Measurements from ENCODE around the gene HOXA7.

The HOXA7 gene

DNA sequence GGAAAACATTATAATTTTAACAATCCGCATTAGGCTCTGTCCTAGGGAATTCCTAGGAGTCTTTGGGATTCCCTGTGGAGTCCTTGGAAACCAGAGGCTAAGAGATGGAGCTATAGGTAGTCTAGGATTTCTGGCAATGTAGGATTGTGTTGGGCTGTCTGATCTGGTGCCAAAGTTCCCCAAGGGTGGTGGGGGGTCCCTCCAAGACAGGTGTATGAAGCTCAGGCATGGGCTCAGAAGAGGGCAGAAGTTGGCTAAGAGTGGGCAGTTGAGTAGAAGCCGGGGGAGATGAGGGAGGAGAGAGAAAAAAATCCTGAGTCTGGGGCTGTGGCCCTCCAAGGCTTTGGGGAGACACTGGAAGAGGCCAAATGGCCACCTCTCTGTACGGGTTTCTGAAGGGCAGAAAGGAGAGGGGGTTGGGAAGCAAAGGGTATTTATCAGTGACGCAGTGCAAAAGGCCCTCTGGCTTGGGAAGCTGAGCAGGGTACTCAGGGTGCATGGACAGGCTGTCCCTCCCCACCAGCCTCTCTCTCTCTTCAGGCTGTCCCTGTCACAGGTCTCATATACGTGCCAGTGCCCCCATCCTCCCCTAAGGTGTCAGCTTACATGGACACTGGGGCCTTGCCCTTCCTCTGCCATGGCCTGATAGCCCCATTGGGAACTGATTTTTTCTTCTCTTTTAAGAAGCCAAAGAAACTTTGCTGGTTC, 9.8 kb downstream of the HOXA7 start:
- no peak for DNase-seq

DNA sequence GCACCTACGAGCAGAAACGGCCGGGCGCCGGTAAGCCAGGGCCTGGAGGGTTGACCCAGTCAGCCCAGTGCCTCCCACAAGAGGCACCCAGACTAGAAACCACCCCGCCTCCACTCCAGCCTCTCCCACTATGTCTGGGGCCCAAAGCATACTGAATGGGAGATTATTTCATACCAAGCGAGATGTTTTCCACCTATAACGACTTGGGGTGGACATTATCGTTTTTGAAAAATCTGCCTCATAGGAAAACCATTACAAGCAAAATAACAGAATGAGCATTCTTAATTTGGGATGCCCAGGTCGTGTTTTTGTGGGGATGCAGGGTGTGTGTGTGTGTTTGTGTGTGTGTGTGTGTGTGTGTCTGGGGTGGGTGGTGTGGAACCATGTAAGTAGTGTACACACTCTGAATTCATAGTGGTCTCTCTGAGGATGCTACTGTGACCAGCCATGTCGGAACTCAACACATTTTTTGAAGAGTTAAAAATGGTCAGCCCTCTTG, 10.5 kb downstream of the HOXA7 start:
- DNase-seq: no peak

DNA sequence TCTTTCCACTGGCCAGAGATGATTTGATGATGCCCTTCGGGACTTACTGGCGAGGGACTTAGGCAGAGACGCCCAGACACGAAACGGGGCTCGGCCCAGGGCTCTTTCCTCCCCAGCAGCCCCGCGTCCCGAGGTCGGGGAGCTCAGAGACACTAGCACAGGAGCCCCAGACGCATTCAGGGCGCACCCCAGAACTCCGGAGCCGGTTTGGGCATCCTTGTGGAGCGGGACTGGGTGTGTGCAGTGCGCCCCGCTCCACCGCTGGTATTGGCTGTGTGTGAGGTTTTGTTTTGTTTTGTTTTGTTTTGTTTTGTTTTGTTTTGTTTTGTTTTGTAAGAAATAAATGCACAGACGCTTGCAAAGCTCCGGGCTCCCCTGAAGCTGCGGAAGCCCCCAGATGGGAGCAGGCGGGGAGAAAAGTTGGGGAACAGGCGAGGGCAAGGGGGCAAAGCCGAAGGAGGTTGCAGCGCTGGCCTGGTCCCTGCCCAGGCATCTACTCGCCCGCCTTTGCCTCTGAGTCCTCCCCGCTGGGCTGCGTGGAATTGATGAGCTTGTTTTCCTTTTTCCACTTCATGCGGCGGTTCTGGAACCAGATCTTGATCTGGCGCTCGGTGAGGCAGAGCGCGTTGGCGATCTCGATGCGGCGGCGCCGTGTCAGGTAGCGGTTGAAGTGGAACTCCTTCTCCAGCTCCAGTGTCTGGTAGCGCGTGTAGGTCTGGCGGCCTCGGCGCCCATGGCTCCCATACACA, 11.1 kb downstream of the HOXA7 start:
- DNase-seq: no peak

DNA sequence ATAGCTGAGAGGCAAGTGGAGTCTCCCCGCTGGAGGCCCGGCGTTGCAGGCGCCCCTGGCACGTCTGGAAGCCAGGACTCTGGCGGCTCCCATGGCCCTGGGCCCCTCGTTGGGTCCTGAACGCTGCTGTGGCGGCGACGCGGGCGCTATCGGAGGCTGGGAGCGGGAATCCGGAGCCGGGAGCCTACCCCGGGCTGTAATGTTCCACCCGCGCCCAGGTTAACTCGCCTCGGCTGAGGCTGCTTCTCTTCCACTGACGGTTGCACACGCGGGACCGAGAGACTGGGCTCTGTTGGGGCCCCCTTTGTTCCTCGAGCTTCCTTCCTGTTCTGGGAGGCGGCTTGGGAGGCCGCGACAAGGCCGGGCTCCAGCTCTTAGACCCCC, 11.7 kb downstream of the HOXA7 start:
- DNase-seq: no peak

DNA sequence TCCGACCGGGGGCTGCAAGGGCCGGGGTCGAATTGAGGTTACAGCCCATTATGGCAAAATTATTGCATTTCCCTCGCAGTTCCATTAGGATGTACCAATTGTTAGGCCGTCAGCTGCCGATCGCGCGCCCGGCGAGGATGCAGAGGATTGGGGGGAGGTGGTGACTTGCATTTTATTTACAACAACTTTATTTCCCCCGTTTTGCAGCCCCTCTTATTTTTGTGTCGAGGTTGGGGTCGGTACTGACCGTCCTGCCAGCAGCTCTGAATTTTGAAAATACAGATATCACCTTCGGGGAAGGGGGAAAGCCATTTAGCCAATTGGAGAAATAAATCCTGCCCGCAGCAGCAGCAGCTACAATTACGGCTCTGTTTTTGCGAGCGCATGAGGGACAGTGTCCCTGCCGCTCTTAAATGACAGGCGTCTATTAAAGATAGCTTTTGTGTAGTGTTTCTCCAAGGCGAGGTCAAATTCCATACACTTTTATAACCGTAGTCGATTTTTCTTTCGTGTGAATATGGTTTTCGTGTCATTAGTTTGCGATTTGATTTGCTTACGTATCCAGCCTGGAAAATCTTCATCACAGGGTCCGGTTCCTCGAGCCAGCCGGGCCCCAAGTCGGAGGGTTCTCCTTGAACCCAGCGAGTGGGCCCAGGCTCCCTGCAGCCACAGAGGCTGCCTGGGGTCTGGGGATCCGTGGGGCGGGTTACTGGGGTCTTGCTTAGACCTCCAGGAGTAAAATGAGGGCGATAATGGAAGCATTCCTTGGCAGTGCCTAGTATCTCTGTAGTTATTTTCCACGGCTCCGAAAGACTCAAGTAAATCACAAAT, 12.3 kb downstream of the HOXA7 start:
- no peak for DNase-seq

DNA sequence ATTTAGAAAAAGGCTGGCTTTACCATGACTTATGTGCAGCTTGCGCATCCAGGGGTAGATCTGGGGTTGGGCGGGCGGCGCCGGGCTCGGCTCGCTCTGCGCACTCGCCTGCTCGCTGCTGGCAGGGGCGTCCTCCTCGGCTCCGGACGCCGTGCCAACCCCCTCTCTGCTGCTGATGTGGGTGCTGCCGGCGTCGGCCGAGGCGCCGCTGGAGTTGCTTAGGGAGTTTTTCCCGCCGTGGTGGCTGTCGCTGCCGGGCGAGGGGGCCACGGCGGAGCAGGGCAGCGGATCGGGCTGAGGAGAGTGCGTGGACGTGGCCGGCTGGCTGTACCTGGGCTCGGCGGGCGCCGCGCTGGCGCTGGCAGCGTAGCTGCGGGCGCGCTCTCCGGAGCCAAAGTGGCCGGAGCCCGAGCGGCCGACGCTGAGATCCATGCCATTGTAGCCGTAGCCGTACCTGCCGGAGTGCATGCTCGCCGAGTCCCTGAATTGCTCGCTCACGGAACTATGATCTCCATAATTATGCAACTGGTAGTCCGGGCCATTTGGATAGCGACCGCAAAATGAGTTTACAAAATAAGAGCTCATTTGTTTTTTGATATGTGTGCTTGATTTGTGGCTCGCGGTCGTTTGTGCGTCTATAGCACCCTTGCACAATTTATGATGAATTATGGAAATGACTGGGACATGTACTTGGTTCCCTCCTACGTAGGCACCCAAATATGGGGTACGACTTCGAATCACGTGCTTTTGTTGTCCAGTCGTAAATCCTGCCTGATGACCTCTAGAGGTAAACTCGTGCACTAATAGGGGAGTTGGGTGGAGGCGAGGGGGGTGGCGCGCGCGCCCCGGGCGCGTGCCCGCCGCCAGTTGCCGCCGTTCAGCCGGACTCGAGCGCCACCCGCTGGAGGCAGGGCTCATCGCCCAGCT, 13.2 kb downstream of the HOXA7 start, which contains the start of gene HOXA5:
HOXA5 (minus strand) TSS at position 659 of the 927 bp plus-strand sequence; CDS start at position 585, 74 bp downstream.
- DNase-seq: no peak

DNA sequence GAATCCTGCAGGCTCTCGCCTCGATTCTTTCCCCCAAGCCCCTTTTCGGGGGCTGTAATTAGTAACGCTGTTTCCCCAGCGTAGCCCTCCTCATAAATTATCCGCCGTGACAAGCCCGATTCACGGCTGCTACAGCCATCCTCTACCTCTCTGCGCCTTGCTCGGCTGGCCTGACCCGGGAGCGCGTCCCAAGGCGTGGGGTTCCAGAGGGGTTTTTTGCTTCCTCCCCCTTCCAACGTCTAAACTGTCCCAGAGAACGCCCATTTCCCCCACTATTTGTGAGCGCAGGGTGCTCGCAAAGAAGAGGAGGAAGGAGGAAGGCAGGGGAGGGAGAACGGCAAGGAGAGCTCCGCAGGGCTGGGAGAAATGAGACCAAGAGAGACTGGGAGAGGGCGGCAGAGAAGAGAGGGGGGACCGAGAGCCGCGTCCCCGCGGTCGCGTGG, 13.9 kb downstream of the HOXA7 start:
- DNase-seq: no peak

DNA sequence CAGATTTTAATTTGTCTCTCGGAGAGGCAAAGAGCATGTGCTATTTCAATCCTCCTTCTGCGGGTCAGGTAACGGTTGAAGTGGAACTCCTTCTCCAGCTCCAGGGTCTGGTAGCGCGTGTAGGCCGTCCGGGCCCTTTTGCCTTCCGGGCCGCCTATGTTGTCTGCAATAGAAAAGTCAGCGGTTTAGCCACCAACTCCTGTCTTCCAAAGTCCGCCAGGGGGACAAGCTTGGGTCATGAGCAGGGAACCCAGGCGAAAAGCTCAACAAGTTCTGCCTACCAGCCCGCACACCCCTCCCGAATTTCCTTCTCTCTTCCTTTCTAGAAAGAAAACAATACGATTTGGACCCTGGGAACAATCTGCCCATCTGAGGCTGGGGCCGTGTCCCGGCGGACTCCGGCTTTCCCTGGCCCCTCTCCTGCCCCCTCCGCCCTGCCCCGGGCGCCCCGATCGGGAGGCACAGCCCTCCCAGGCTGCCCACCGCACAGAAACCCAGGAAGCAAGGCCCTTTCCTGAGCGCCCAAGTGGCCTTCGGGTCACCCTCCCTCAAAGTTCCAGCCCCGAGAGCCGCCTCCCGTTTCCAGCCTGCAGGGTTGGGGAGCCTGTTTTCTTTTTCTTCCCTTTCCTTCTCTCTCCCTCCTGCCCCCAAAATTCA, 14.4 kb downstream of the HOXA7 start:
- DNase-seq: no peak

DNA sequence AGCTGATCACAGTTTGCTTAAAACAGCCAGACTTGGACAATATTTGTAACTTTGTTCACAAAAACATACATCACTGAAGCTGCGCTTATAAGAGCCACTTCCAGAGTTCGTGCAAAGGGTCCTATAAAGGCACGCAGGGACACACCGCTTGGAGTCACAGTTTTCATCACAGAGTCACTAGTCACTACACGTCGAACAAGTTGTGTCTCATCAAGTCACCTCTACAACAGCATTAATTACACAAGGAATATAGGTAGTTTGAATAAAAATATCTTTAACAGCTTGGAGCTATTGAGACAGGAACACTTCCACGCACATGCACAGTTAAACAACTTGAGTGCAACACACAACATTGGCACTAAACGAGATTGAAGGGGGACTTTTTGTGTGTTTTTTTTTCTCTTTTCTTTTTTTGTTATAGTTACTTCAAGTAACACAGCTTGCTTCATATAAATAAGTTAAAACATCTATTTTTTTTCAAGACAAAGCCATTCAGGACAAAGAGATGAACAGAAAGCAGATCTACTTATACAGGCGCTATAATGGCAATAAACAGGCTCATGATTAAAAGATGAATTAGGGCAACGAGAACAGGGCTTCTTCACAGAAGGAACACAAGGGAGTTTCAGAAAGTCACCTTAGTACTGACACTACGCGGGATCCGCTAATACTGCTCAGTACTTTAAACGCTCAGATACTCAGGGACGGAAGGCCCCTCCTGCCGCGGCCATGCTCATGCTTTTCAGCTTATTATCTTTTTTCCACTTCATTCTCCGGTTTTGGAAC, 15.1 kb downstream of the HOXA7 start:
- no peak for DNase-seq

DNA sequence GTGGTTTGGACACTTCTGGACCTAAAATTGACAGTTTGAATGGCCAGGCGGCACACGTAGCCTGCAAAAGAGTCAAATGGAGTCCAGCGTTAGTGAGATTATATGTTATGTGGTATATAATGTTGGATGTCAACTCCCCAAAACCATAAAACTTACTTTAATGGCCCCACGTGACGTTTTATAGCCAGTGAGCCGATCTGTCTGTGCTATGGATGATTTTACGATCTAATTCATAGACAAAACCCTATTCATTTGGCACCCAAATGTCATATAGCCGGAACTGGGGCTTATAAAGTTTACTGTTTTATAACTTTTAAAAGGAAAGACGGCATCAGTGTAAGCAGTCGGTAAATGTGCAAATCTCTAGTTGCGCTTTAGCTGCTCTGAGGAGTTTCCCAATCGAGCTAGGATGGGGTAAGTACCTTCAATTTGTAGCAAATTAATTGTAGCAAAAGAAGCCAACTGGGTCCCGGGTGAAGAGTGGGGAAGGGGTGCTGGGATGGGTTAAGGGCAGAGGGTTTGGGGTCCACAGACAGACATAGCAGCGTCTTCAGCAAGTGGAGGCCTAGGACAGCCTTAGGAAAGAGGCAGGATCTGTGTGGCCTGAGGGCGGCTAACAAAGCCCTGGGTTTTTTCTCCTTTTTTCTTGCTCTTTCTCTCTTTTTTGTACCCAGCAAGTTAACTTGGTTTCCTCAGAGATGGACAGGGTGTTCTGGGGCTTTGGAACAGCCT, 16.2 kb downstream of the HOXA7 start:
- DNase-seq: no peak

DNA sequence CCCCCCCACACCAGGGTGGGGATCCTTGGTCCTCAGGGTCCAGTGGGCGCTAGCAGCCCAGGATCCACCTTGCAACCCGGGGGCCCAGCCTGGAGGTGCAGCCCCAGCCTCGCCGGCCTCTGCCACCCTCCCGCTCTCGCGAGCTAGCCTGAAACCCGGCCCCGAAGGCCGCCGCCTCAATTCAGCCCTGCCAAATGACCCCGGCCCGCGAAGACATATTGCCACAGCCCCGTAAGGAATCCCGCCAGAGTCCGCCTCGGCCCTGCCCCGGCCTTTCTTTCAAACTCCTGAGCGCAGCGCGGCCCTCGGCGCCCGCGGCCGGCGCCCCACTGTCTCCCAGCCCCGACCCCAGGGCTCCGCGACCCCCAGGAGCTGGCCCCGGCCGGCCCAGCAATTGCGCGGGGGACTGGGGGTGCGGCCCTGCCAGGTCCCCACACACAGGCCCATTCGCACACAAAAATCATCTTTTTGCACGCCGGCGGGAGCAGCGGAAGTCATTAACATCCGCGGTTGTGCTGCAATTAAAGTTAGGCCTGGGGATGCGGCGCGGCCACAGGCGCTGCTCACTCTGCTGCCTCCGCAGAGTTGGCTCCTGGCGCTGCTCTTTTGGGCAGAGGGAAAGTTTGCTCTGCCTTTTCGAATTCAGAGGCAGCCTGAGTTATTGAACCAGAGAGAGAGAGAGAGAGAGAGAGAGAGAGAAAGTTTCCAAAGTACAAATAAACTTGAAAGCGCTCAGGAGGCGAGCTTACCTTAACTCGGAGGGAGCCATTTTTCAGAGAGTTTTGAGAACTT, 16.9 kb downstream of the HOXA7 start:
- DNase-seq: no peak

DNA sequence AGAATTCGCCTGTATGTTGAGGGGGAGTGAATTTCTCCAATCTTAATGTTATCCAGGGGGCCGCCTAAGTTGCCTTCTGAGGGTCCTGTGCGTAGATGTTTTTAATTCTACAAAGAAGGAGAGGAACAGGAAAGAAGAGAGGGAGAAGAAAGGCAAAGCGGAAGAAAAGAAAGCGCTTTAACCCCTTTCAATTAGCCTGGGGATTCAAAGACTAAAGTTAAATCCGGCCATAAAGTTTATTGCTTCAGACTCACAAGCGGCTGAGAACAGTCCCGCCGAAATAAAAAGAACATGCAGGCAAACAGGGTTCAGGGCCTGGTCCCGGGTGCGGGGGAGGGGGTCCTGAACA, 17.5 kb downstream of the HOXA7 start:
- DNase-seq: no peak

DNA sequence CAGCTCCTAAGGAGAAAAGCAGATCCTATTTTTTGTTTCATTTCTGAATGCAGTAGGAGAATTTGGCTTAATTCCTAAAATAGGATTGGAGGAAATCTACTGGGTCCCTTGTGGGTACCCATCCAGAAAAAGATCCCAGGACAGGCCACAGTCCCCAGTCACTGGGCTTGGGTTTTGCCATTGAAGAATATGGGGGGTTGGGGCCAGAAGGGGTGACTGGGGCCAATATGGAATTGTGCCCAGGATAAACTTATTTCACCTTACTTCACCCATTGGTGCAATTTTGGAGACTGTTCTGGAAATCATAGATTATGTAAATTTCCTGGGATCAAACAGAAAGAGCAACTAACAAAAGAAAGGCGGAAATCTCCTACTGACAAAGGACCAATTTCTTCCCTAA, 18.0 kb downstream of the HOXA7 start:
- no peak for DNase-seq

DNA sequence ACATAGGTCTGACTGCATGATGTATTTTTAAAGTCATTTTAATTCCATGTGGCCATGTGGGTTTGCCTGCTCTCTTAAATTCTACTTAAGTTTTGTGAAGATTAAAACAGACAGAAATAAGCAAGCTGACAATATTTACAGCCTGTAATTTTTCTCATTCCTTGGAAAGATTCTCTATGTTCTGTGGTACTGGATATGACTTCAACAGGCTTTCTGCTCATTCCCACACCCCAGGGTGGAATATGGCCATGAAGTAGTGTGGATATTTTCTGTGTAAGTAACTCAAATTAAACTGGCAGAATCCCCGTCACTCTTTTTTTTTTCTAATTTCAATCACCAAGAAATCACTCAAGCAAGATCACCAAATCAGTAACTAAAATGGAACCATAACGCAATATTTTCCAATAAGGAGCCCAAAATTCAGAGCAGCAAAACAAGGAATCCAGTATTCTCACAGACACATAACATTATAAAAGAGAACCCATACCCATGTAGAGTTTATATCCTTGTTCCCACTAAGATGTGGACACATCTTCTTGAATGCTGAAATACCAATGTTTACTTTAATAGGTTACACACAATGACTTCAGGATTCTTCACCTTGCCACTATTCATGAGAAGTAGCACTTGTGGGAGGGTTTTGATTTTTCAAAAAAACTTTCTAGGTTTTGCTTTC, 18.7 kb downstream of the HOXA7 start:
- no peak for DNase-seq

DNA sequence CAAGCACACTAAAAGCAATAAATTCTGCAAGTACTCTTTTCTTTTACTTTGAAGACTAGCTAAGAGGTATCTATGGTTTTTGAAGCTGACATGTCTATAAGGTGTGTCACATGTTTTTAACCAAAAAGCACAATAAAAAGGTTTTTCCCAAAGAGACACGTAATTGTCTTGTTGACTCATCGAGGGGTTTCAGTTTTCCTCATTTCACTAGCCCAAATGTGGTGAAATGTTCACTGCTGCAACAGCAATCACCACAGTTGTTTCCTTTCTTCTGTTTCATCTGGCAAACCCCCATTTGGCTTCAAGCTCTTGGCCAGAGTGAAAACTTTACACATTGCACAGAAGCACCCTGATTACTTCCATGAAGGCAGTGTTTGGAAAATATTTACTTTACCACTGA, 22.1 kb downstream of the HOXA7 start:
- DNase-seq: no peak

DNA sequence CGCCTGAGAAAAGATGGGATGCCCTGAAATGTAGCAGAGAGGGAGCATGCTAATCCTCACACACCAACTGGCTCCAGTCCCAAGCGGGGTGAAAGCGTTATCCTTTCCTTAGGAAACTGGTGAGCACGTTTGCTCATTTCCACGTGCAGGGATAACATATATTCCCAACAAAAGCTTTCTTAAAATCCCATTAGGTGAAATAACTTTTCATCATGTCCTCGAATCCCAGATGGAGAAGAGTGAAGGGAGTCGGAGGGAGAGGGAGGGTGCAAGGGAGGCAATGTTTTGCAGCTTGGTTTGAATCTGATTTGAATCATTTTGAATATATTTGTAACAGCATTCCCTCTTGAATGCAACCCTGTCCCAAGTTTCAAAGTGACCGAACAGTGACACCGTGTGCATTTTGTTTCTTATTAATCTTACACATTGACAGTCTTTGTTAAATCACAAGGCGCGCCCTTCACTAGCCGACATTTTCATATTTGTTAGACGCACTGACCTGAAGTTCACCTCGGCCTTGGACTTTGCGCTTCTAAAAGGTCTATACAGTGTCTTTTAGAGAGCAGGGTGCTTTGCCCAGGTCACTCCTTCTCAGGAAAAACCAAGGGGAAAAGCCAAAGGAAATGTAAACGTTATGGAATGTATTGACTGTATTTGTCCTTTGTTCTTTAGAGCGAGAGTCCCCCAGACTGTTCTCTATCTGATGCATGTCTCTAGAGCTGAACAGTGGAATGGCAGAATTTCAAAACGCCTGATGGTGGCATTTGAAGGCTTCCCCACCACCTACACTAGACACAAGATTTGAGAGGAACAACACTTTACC, 22.9 kb downstream of the HOXA7 start:
- DNase-seq: no peak

DNA sequence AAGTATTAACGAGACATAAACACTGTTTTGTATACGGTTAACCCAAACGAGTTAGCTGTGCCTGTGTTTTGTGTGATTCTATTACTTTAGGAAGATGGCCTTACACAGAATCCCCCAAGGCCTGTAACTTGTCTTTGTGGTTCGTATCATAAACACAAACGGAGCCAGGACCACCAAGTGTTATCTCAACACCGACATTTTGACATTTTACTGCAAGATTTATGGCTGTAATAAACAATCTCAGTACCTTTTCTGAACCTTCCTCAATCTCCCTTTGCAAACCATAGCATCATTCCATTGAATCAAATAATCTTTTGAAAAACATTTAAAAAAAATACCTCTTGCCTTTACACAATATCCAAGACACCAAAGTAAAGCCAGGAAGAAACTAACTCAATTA, 23.5 kb downstream of the HOXA7 start:
- DNase-seq: no peak

DNA sequence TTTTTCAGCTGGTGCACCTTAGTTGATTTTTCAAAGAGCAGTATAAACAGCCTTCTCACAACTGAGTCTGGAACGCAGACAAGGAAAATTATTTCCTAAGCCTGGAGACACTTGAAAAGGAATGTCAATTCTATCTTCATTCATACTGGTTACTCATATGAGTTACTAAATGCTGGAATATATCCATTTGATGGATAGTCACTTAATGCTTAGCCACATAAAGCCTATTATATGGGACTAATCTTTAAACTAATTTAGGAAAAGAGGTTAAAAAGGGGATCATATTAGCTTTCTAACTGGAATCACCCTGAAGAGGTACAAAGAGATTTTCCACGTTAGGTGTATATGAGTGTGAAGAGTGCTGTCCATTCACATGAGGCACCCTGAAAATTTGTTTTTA, 24.3 kb downstream of the HOXA7 start:
- DNase-seq: no peak
